PFSK-1 (cell line): ENCODE results near the gene EFNA5.

Experiments used
- FOXP2 ChIP-seq: optimal IDR thresholded peaks from 2 replicates; pipeline ENCODE3; 2011; ENCODE audit warnings: borderline replicate concordance, control low read depth, inconsistent platforms; ENCODE audit not compliant: insufficient read depth; ENCODE audit errors: extremely low read length, extremely low read depth
- POLR2AphosphoS5 ChIP-seq: IDR thresholded peaks from 2 replicates; pipeline ENCODE4 v1.6.1; 2012; ENCODE audit warnings: low read depth, mild to moderate bottlenecking, control low read depth, low read length, moderate library complexity
- REST ChIP-seq, 2 experiments: IDR thresholded peaks; 2 replicates each; pipeline versions ENCODE4 v1.6.1 to v1.8.0; 2011 to 2012; ENCODE audit warnings: low read depth in 2 of 2, low read length in 2 of 2, control low read depth in 1 of 2, inconsistent platforms in 1 of 2, mild to moderate bottlenecking in 1 of 2, moderate library complexity in 1 of 2; ENCODE audit not compliant: insufficient read depth in 1 of 2
- SIN3A ChIP-seq: IDR thresholded peaks from 2 replicates; pipeline ENCODE4 v1.6.1; 2012; ENCODE audit warnings: mild to moderate bottlenecking, low read length, moderate library complexity, borderline replicate concordance; ENCODE audit not compliant: insufficient read depth
- TAF1 ChIP-seq: IDR thresholded peaks from 2 replicates; pipeline ENCODE4 v1.6.1; 2012; ENCODE audit warnings: low read length, control low read depth, borderline replicate concordance; ENCODE audit not compliant: insufficient read depth

EFNA5 gene

GRCh38 chr5:107361945-107362344 is 308.8 kb downstream of the EFNA5 start:
- TF ChIP-seq POLR2AphosphoS5 (no peak), REST (IDR thresholded peaks at IDR 0.05; ENCODE audit: insufficient read depth in 1 of 2, low read depth in 2 of 2, low read length in 2 of 2) (no peak)

- no peak for TF ChIP-seq POLR2AphosphoS5
- TF ChIP-seq TAF1: no peak
- no peak for TF ChIP-seq FOXP2
- TF ChIP-seq SIN3A: no peak
Measured at GRCh38 chr5:107359916-107360234, 310.9 kb downstream of the EFNA5 start.

GRCh38 chr5:107359033-107359915 is 311.5 kb downstream of the EFNA5 start:
- TF ChIP-seq REST (IDR thresholded peaks at IDR 0.05; ENCODE audit: insufficient read depth in 1 of 2, low read depth in 2 of 2, low read length in 2 of 2) (no peak), TAF1 (no peak), SIN3A (no peak), POLR2AphosphoS5 (no peak), FOXP2 (no peak)

GRCh38 chr5:107356891-107357290 is 313.8 kb downstream of the EFNA5 start:
- TF ChIP-seq FOXP2 (no peak), TAF1 (no peak), POLR2AphosphoS5 (no peak), REST (IDR thresholded peaks at IDR 0.05; ENCODE audit: insufficient read depth in 1 of 2, low read depth in 2 of 2, low read length in 2 of 2) (no peak), SIN3A (no peak)

- TF ChIP-seq FOXP2: no peak
- no peak for TF ChIP-seq REST (IDR thresholded peaks at IDR 0.05; ENCODE audit: insufficient read depth in 1 of 2, low read depth in 2 of 2, low read length in 2 of 2)
- TF ChIP-seq TAF1: no peak
- TF ChIP-seq SIN3A: no peak
- no peak for TF ChIP-seq POLR2AphosphoS5
Measured at GRCh38 chr5:107352576-107352975, 318.2 kb downstream of the EFNA5 start.
